Prostate gland (tissue), 2 donors: Measurements from ENCODE around the gene TAS2R16.

Experiments used
- POLR2A ChIP-seq: fragments of 450-650 bp; IDR thresholded peaks from one replicate; pipeline ENCODE4 v1.6.1; 2016; ENCODE audit warnings: antibody characterized with exemption, mild to moderate bottlenecking
- POLR2AphosphoS5 ChIP-seq: sonication (generic); formaldehyde crosslinking; IDR thresholded peaks from one replicate; pipeline ENCODE4 v1.6.1; 2017; ENCODE audit warnings: antibody characterized with exemption
- TF ChIP-seq, protein P1 (sequence below), 4 experiments: fragments of 200-600 bp in 2 of 4; fragments of 450-650 bp in 2 of 4; sonication (generic) in 2 of 4; IDR thresholded peaks; 1 replicate in 3 of 4; 2 replicates in 1 of 4; pipeline ENCODE4 v1.5.1; 2016 to 2019; ENCODE audit warnings: antibody characterized with exemption in 4 of 4, mild to moderate bottlenecking in 2 of 4, moderate library complexity in 2 of 4

DNA sequence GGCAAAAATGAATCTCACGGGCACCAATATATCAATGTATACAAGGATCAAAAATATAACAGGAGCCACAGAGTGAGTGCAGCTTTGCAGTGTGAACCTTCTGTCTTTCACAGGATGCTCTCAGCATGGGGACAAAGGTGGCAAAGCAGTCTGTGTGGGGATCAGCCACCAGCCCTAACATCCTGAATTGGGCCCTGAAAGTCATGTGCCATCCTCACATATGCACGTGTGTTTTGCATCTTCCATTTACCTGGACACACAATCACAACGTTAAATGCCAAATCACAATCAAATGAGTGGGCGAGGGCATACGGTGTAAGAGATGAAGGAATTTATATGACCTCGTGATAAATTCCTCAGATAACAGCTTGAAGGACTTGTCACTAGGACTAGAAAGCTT is 6.5 kb downstream of the TAS2R16 start:
- TF ChIP-seq, protein P1, sequence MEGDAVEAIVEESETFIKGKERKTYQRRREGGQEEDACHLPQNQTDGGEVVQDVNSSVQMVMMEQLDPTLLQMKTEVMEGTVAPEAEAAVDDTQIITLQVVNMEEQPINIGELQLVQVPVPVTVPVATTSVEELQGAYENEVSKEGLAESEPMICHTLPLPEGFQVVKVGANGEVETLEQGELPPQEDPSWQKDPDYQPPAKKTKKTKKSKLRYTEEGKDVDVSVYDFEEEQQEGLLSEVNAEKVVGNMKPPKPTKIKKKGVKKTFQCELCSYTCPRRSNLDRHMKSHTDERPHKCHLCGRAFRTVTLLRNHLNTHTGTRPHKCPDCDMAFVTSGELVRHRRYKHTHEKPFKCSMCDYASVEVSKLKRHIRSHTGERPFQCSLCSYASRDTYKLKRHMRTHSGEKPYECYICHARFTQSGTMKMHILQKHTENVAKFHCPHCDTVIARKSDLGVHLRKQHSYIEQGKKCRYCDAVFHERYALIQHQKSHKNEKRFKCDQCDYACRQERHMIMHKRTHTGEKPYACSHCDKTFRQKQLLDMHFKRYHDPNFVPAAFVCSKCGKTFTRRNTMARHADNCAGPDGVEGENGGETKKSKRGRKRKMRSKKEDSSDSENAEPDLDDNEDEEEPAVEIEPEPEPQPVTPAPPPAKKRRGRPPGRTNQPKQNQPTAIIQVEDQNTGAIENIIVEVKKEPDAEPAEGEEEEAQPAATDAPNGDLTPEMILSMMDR (IDR thresholded peaks at IDR 0.05) = no peak
- TF ChIP-seq POLR2AphosphoS5 (no peak), POLR2A (no peak)
